AG04450 (cell line): Measurements from ENCODE around the gene APOM. TPM values are rescaled to one million over a fixed set of nuclear protein-coding genes. Genes with fewer than 3 reads are reported as not detected.
A peak's percentile ranks its signal among the peaks of the same experiment; 100 is the strongest.

Source experiments
- CTCF ChIA-PET: fragments of 300-600, 350-600 bp; formaldehyde crosslinking; extraction: SDS; loops from one replicate; lab custom pipeline; 2022; ENCODE audit warnings: antibody characterized with exemption, inconsistent platforms; lab: Charles Lee
- POLR2A ChIA-PET: fragments of 350-600 bp; formaldehyde crosslinking; extraction: SDS; loops from one replicate; lab custom pipeline; 2021; ENCODE audit warnings: antibody characterized with exemption, inconsistent platforms; lab: Yijun Ruan, JAX
- DNase-seq: peaks from one replicate; pipeline ENCODE4 v3.0.0-alpha.2; 2011; ENCODE audit warnings: low read depth, low spot score
- H3K27ac ChIP-seq: one replicate; pipeline ENCODE4 v1.5.1; 2012; ENCODE audit warnings: low read depth, low read length, control low read depth
- H3K27me3 ChIP-seq: one replicate; pipeline ENCODE4 v1.6.0; 2012; ENCODE audit warnings: low read length; ENCODE audit not compliant: control insufficient read depth, insufficient read depth
- H3K4me3 ChIP-seq: 2 replicates; pipeline ENCODE4 v1.5.1; 2011; ENCODE audit warnings: mild to moderate bottlenecking, low read depth, low read length, control low read depth
- H3K9me3 ChIP-seq: 2 replicates; pipeline ENCODE4 v1.5.1; 2012; ENCODE audit warnings: low read length; ENCODE audit not compliant: control insufficient read depth, insufficient read depth
- polyA plus RNA-seq: library from polyadenylated mRNA; depleted of rRNA; stranded (reverse); fragments of >200 nt; gene quantifications from 2 replicates; pipeline ENCODE4 v1.2.3, GENCODE V29; 2011; rRNA removed
- small RNA-seq: library from RNA; depleted of rRNA; stranded (forward); fragments of <200 nt; gene quantifications from one replicate; pipeline ENCODE3, GENCODE V24; 2012; ENCODE audit warnings: low read depth; ENCODE audit not compliant: insufficient read length
- TF ChIP-seq, protein P1 (sequence below): IDR thresholded peaks from 2 replicates; pipeline ENCODE4 v1.5.1; 2011; ENCODE audit warnings: low read depth, low read length, control low read depth, inconsistent platforms

APOM gene
- polyA plus RNA-seq, 1 experiment: 2.8 TPM

DNA sequence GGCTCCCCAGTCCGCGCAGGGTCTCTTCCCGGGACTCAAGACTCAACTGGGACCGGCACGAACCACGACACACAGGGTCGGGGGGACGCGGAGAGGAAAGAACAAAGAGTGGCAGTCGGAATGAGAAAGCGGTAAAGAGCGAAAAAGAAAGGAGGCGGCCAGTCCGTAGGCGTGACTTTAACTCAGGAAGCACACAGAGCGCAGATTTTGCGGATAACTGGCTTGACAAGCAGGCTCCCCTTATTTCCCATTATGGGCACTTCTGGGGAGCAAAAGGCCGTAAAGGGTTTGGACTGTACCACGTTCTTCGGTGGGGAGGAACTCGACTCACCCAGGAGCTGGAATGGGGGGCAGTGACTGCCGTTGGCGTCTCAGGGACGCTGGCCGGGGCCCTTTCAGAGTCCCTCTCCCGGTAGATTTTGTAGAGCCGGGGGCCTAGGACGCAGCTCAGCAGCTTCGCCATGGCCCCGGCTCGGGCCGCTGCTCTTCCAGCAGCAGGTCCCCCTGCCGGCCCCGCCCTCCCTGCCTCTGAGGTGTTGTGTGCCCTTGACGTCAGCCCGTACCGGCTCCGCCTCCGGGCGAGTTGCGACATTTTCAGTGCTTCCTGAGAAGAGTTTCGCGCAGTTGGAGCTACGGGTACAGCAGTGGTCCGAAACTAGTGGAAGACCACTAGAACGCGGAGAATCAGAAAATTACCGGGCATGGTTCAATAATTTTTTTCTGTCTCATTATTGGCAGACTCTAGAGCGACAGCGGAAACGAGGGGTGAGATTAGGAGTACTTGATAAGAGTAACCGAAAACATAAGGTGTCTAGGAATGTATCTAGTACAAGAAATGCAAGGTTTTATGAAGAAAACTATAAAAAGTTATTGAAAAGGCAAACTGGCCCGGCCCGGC, 47.4 kb downstream of the APOM start, which contains the start of gene ABHD16A:
Gene ABHD16A (minus strand): TSS at position 506 of the 898 bp plus-strand sequence. CDS start 43 bp downstream, at position 463.
- POLR2A ChIA-PET: interaction anchor here (0.7 to 2.7 kb wide), 11 partner anchors 8 to 161 kb away, joined by 3 to 9 read pairs (median 5); partner anchors contain the start of genes C6orf47, GPANK1, HSPA1B and LSM2

DNA sequence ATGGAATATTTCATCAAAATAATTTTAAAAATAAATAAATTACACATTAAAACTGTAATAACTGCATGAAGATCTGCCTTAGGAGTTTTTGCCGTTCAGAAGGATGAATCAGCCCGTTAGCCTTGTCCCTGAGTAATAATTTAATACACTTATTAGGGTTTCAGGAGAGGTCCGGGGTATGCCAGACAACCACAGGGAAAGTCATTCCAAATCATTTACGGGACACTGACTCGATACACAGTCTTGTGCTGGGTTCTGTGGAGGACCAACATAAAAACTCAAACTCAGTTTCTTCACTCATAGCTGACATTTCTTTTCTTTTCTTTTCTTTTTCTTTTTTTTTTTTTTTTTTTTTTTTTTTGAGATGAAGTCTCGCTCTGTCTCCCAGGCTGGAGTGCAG, 50.2 kb downstream of the APOM start:
- Histone ChIP-seq H3K9me3 (no peaks in the 10 kb centered on the region), H3K4me3 (no peak overlapping the region), H3K27me3 (peaks cover 6% of the 10 kb centered on the region), H3K27ac (no peak overlapping the region)
- ChIA-PET CTCF (no interaction called here), POLR2A (no interaction called here)
- TF ChIP-seq, protein P1, sequence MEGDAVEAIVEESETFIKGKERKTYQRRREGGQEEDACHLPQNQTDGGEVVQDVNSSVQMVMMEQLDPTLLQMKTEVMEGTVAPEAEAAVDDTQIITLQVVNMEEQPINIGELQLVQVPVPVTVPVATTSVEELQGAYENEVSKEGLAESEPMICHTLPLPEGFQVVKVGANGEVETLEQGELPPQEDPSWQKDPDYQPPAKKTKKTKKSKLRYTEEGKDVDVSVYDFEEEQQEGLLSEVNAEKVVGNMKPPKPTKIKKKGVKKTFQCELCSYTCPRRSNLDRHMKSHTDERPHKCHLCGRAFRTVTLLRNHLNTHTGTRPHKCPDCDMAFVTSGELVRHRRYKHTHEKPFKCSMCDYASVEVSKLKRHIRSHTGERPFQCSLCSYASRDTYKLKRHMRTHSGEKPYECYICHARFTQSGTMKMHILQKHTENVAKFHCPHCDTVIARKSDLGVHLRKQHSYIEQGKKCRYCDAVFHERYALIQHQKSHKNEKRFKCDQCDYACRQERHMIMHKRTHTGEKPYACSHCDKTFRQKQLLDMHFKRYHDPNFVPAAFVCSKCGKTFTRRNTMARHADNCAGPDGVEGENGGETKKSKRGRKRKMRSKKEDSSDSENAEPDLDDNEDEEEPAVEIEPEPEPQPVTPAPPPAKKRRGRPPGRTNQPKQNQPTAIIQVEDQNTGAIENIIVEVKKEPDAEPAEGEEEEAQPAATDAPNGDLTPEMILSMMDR: no peak
- DNase-seq: no peak

More for the DNA sequence above, 47.4 kb downstream of the APOM start, which contains the start of gene ABHD16A:
- CTCF ChIA-PET: interaction anchor here (1.0 to 2.5 kb wide), 6 partner anchors 10 to 127 kb away, joined by 3 to 12 read pairs (median 6); partner anchors contain the start of gene LSM2
- peak within 1 kb of the TSS; percentile 98 for H3K4me3 ChIP-seq
- no peaks in the 10 kb centered on the region for H3K27me3 ChIP-seq
- TF ChIP-seq, protein P1: no peak
- no peaks in the 10 kb centered on the region for H3K9me3 ChIP-seq
- H3K27ac ChIP-seq: peak within 1 kb of the TSS; percentile 94
- DNase-seq: peak; percentile 95

DNA sequence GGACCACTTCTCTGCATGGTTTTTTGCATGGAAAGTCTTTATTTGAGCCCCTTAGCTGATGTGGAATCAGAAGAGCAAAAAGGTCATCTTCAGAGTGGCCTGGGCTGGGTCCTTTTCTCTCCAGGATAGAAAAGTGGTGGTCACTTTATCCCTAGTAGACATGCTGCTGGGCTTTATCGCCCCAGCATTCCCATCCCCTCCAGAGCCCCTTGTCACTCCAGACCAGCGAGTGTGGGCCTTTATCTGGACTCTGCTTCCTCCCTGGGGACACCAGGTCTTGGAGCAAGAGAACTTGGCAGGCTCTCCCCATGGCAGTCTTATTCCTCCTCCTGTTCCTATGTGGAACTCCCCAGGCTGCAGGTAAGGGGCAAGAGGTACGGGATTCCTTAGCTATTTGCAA, 50.9 kb downstream of the APOM start, which contains the start of gene LY6G6F:
Gene LY6G6F (plus strand): TSS at position 268 of the 400 bp plus-strand sequence. CDS start 41 bp downstream, at position 309.
- Histone ChIP-seq H3K4me3 (no peak within 1 kb of the TSS), H3K27ac (no peak within 1 kb of the TSS), H3K27me3 (peaks cover 11% of the 10 kb centered on the region), H3K9me3 (no peaks in the 10 kb centered on the region)
- ChIA-PET POLR2A (no interaction called here), CTCF (no interaction called here)
- TF ChIP-seq, protein P1: no peak
- no peak for DNase-seq

DNA sequence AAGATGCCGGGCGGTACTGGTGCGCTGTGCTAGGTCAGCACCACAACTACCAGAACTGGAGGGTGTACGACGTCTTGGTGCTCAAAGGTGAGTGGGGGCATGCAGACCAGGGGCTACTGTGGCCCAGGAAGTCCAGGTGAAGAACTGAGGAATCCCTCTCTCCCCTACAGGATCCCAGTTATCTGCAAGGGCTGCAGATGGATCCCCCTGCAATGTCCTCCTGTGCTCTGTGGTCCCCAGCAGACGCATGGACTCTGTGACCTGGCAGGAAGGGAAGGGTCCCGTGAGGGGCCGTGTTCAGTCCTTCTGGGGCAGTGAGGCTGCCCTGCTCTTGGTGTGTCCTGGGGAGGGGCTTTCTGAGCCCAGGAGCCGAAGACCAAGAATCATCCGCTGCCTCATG, 52.0 kb downstream of the APOM start:
- Histone ChIP-seq H3K4me3 (no peak overlapping the region), H3K9me3 (no peaks in the 10 kb centered on the region), H3K27me3 (peaks cover 19% of the 10 kb centered on the region), H3K27ac (no peak overlapping the region)
- POLR2A ChIA-PET: no interaction called here
- TF ChIP-seq, protein P1: no peak
- CTCF ChIA-PET: no interaction called here
- no peak for DNase-seq

Small RNA genes within 50 kb of the gene (small RNA-seq; reads per million reads assigned to genes)
- gene MIR4646: not detected
- not detected for gene MIR6832
- not detected for gene RF00019
- gene SNORA38: 11.3 reads per million, percentile 72 among the genes with 10 or more reads in this experiment
- not detected for gene UQCRHP1

Other genes with a start within 250 kb of the APOM start
- gene MICB, start 157.7 kb upstream of the APOM start, polyA plus RNA-seq: 17.9 and 19.0 TPM in 2 replicates
- not detected in 2 replicates for gene MCCD1, start 126.9 kb upstream of the APOM start, polyA plus RNA-seq
- gene DDX39B, start 113.9 kb upstream of the APOM start, polyA plus RNA-seq: 434 and 480 TPM in 2 replicates
- gene ATP6V1G2, start 109.3 kb upstream of the APOM start, polyA plus RNA-seq: 12.5 and 14.6 TPM in 2 replicates
- gene NFKBIL1, start 108.3 kb upstream of the APOM start, polyA plus RNA-seq: 5.1 and 5.4 TPM in 2 replicates
- not detected in 2 replicates for gene LTA, start 83.6 kb upstream of the APOM start, polyA plus RNA-seq
- not detected in 2 replicates for gene TNF, start 80.3 kb upstream of the APOM start, polyA plus RNA-seq
- gene LTB, start 73.5 kb upstream of the APOM start, polyA plus RNA-seq: not detected in 2 replicates
- not detected in 2 replicates for gene LST1, start 69.6 kb upstream of the APOM start, polyA plus RNA-seq
- not detected in 2 replicates for gene NCR3, start 62.9 kb upstream of the APOM start, polyA plus RNA-seq
- gene AIF1, start 40.7 kb upstream of the APOM start, polyA plus RNA-seq: not detected in 2 replicates
- gene PRRC2A, start 35.2 kb upstream of the APOM start, polyA plus RNA-seq: 24.8 and 30.7 TPM in 2 replicates
- 58.2 and 68.7 TPM in 2 replicates for gene BAG6, start 3.2 kb upstream of the APOM start, polyA plus RNA-seq
- 10.2 and 11.6 TPM in 2 replicates for gene C6orf47, start 4.9 kb downstream of the APOM start, polyA plus RNA-seq
- 12.7 and 13.5 TPM in 2 replicates for gene GPANK1, start 9.1 kb downstream of the APOM start, polyA plus RNA-seq
- 80.1 and 96.0 TPM in 2 replicates for gene CSNK2B, start 10.2 kb downstream of the APOM start, polyA plus RNA-seq
- 5.5 and 7.0 TPM in 2 replicates for gene LY6G5B, start 14.1 kb downstream of the APOM start, polyA plus RNA-seq
- 2.0 and 2.7 TPM in 2 replicates for gene LY6G5C, start 25.2 kb downstream of the APOM start, polyA plus RNA-seq
- 34.0 and 36.3 TPM in 2 replicates for gene ABHD16A, start 47.4 kb downstream of the APOM start, polyA plus RNA-seq
- not detected in 2 replicates for gene LY6G6F, start 51.0 kb downstream of the APOM start, polyA plus RNA-seq
- gene LY6G6D, start 59.5 kb downstream of the APOM start, polyA plus RNA-seq: not detected in 2 replicates
- not detected in 2 replicates for gene LY6G6C, start 65.9 kb downstream of the APOM start, polyA plus RNA-seq
- gene MPIG6B, start 67.5 kb downstream of the APOM start, polyA plus RNA-seq: not detected in 2 replicates
- gene DDAH2, start 73.4 kb downstream of the APOM start, polyA plus RNA-seq: 44.4 and 59.1 TPM in 2 replicates
- 466 and 531 TPM in 2 replicates for gene CLIC1, start 80.6 kb downstream of the APOM start, polyA plus RNA-seq
- gene MSH5, start 84.1 kb downstream of the APOM start, polyA plus RNA-seq: 6.4 and 7.2 TPM in 2 replicates
- gene SAPCD1, start 106.8 kb downstream of the APOM start, polyA plus RNA-seq: 0.24 and 0.88 TPM in 2 replicates
- gene VWA7, start 121.4 kb downstream of the APOM start, polyA plus RNA-seq: 0.10 and 0.32 TPM in 2 replicates
- gene VARS1, start 139.9 kb downstream of the APOM start, polyA plus RNA-seq: 16.0 and 23.9 TPM in 2 replicates
- 34.2 and 38.3 TPM in 2 replicates for gene LSM2, start 151.1 kb downstream of the APOM start, polyA plus RNA-seq
- gene HSPA1L, start 159.4 kb downstream of the APOM start, polyA plus RNA-seq: 1.1 and 1.2 TPM in 2 replicates
- 46.6 and 50.4 TPM in 2 replicates for gene HSPA1A, start 159.6 kb downstream of the APOM start, polyA plus RNA-seq
- gene HSPA1B, start 171.8 kb downstream of the APOM start, polyA plus RNA-seq: 31.9 TPM in 2 replicates
- gene NEU1, start 206.9 kb downstream of the APOM start, polyA plus RNA-seq: 39.0 and 49.4 TPM in 2 replicates
- 0.04 and 0.12 TPM in 2 replicates for gene SLC44A4, start 223.1 kb downstream of the APOM start, polyA plus RNA-seq
- 23.8 and 28.5 TPM in 2 replicates for gene EHMT2, start 241.8 kb downstream of the APOM start, polyA plus RNA-seq
- gene ZBTB12, start 246.2 kb downstream of the APOM start, polyA plus RNA-seq: 2.4 and 4.3 TPM in 2 replicates